ENCODE results near the gene PTPRB.

GRCh38 chr12:70661466-70662161 lies 24.4 kb upstream of the PTPRB start:
- TF ChIP-seq POLR2A (IDR thresholded peaks at IDR 0.05) (no peak), CTCF (IDR thresholded peaks at IDR 0.05) (no peak)
